SK-N-SH (cell line): Measurements from ENCODE around the gene CEACAM16. TPM values are rescaled to one million over a fixed set of nuclear protein-coding genes. Genes with fewer than 3 reads are reported as not detected.

Experiments
- CTCF ChIA-PET: fragments of 300-600, 350-600 bp; formaldehyde crosslinking; extraction: SDS; loops from one replicate; lab custom pipeline; 2021; lab: Yijun Ruan, JAX
- POLR2A ChIA-PET: fragments of 350-600 bp; sonication (Branson Sonifier 250); formaldehyde crosslinking; extraction: SDS; loops from one replicate; lab custom pipeline; 2020; ENCODE audit warnings: antibody characterized with exemption, inconsistent platforms; lab: Yijun Ruan, JAX
- DNase-seq: peaks from one replicate; pipeline ENCODE4 v3.0.0; 2012
- H2AFZ ChIP-seq: fragments of 200-600 bp; sonication (generic); 2 replicates; pipeline ENCODE4 v1.8.1; 2016; ENCODE audit warnings: antibody characterized with exemption, mild to moderate bottlenecking, low read depth
- H3F3A ChIP-seq: fragments of 200-600 bp; sonication (generic); replicated peaks from 2 replicates; pipeline ENCODE3; 2016; ENCODE audit warnings: antibody characterized with exemption, mild to moderate bottlenecking; ENCODE audit not compliant: insufficient read depth
- H3K27ac ChIP-seq, 2 experiments: fragments of 200-500 bp in 1 of 2; fragments of 200-600 bp in 1 of 2; sonication (Bioruptor generic) in 1 of 2; sonication (generic), shearing (Covaris generic) in 1 of 2; 2 replicates each; pipeline versions ENCODE4 v1.5.1 to v1.6.1; 2014 to 2016; ENCODE audit warnings: low read depth in 2 of 2, inconsistent platforms in 1 of 2, low read length in 1 of 2, mild to moderate bottlenecking in 1 of 2, mixed read lengths in 1 of 2
- H3K27me3 ChIP-seq: fragments of 200-600 bp; sonication (generic), shearing (Covaris generic); 2 replicates; pipeline ENCODE4 v1.6.1; 2016; ENCODE audit warnings: mixed run types; ENCODE audit not compliant: insufficient read depth
- H3K36me3 ChIP-seq, 2 experiments: fragments of 200-500 bp in 1 of 2; fragments of 200-600 bp in 1 of 2; sonication (Bioruptor generic) in 1 of 2; sonication (generic) in 1 of 2; replicated peaks in 1 of 2; 2 replicates each; pipeline versions ENCODE3 to v1.5.1; 2014 to 2016; ENCODE audit warnings: low read length in 1 of 2, mild to moderate bottlenecking in 1 of 2; ENCODE audit not compliant: insufficient read depth in 2 of 2, control insufficient read depth in 1 of 2
- H3K4me1 ChIP-seq, 2 experiments: fragments of 200-500 bp in 1 of 2; fragments of 200-600 bp in 1 of 2; sonication (Bioruptor generic) in 1 of 2; sonication (generic), shearing (Covaris generic) in 1 of 2; 2 replicates each; pipeline versions ENCODE4 v1.5.1 to v1.6.1; 2014 to 2016; ENCODE audit warnings: low read depth in 1 of 2, low read length in 1 of 2, mixed run types in 1 of 2; ENCODE audit not compliant: insufficient read depth in 2 of 2, control insufficient read depth in 1 of 2
- H3K4me2 ChIP-seq: fragments of 200-600 bp; sonication (generic), shearing (Covaris generic); 2 replicates; pipeline ENCODE4 v1.6.1; 2017; ENCODE audit warnings: mixed run types
- H3K4me3 ChIP-seq, 2 experiments: fragments of 200-500 bp in 1 of 2; fragments of 200-600 bp in 1 of 2; sonication (Bioruptor generic) in 1 of 2; sonication (generic), shearing (Covaris generic) in 1 of 2; 2 replicates each; pipeline versions ENCODE4 v1.5.1 to v1.8.1; 2014 to 2016; ENCODE audit warnings: low read depth in 2 of 2, inconsistent platforms in 1 of 2, low read length in 1 of 2, mild to moderate bottlenecking in 1 of 2, mixed read lengths in 1 of 2, moderate library complexity in 1 of 2
- H3K79me2 ChIP-seq: fragments of 200-600 bp; sonication (generic); 2 replicates; pipeline ENCODE4 v1.8.1; 2017; ENCODE audit warnings: mild to moderate bottlenecking; ENCODE audit not compliant: insufficient read depth
- H3K9ac ChIP-seq: fragments of 200-600 bp; sonication (generic); 2 replicates; pipeline ENCODE4 v1.6.1; 2017; ENCODE audit warnings: mixed run types
- H3K9me2 ChIP-seq: fragments of 200-600 bp; sonication (generic); 2 replicates; pipeline ENCODE4 v1.6.1; 2017; ENCODE audit warnings: mixed run types
- H3K9me3 ChIP-seq: fragments of 200-600 bp; sonication (generic); 2 replicates; pipeline ENCODE4 v1.6.1; 2017; ENCODE audit warnings: mixed run types, mild to moderate bottlenecking, moderate library complexity
- H4K20me1 ChIP-seq: fragments of 200-600 bp; sonication (generic); 2 replicates; pipeline ENCODE4 v1.6.1; 2017; ENCODE audit warnings: mild to moderate bottlenecking, mixed run types; ENCODE audit not compliant: insufficient read depth
- CHD2 ChIP-seq: fragments of 150-350 bp; IDR thresholded peaks from 2 replicates; pipeline ENCODE4 v1.6.1; 2018; ENCODE audit warnings: low read length; ENCODE audit not compliant: partially characterized antibody
- ELF1 ChIP-seq: IDR thresholded peaks from 2 replicates; pipeline ENCODE4 v1.4.0; 2012
- EZH2phosphoT487 ChIP-seq: fragments of 200-600 bp; sonication (generic); IDR thresholded peaks from 2 replicates; pipeline ENCODE4 v1.6.1; 2017; ENCODE audit warnings: low read depth, mixed run types, mild to moderate bottlenecking, antibody characterized with exemption, moderate library complexity, borderline replicate concordance
- FOSL2 ChIP-seq: IDR thresholded peaks from 2 replicates; pipeline ENCODE4 v1.4.0; 2012; ENCODE audit warnings: low read depth, mild to moderate bottlenecking, moderate library complexity, borderline replicate concordance
- FOXM1 ChIP-seq: IDR thresholded peaks from 2 replicates; pipeline ENCODE4 v1.4.0; 2012; ENCODE audit warnings: low read depth, mild to moderate bottlenecking
- GABPA ChIP-seq: IDR thresholded peaks from 2 replicates; pipeline ENCODE4 v1.4.0; 2012; ENCODE audit warnings: low read depth, mild to moderate bottlenecking
- GATA2 ChIP-seq: sonication (generic); formaldehyde crosslinking; IDR thresholded peaks from 2 replicates; pipeline ENCODE4 v1.5.0; 2020; ENCODE audit warnings: mild to moderate bottlenecking, missing genetic modification reagents
- IRF3 ChIP-seq: fragments of 150-350 bp; IDR thresholded peaks from 2 replicates; pipeline ENCODE4 v1.6.1; 2016; ENCODE audit warnings: mild to moderate bottlenecking, low read depth, low read length
- MEF2A ChIP-seq: IDR thresholded peaks from 2 replicates; pipeline ENCODE4 v1.4.0; 2012; ENCODE audit warnings: low read depth, borderline replicate concordance
- MXI1 ChIP-seq: IDR thresholded peaks from 2 replicates; pipeline ENCODE4 v1.6.1; 2012; ENCODE audit warnings: mild to moderate bottlenecking, low read depth, low read length, improper control_type of control experiment
- NRF1 ChIP-seq: IDR thresholded peaks from 2 replicates; pipeline ENCODE4 v1.6.1; 2012; ENCODE audit warnings: low read depth, mild to moderate bottlenecking, low read length
- POLR2AphosphoS5 ChIP-seq: IDR thresholded peaks from 2 replicates; pipeline ENCODE4 v1.6.1; 2012; ENCODE audit warnings: low read depth, low read length
- RAD21 ChIP-seq: IDR thresholded peaks from 2 replicates; pipeline ENCODE4 v1.6.1; 2012; ENCODE audit warnings: mild to moderate bottlenecking, low read length
- RXRA ChIP-seq: IDR thresholded peaks from 2 replicates; pipeline ENCODE4 v1.4.0; 2012; ENCODE audit warnings: low read depth, mild to moderate bottlenecking, borderline replicate concordance
- SIN3A ChIP-seq: IDR thresholded peaks from 2 replicates; pipeline ENCODE4 v1.6.1; 2012; ENCODE audit warnings: low read depth, mild to moderate bottlenecking, low read length, moderate library complexity, borderline replicate concordance
- SMC3 ChIP-seq: IDR thresholded peaks from 2 replicates; pipeline ENCODE4 v1.6.1; 2012; ENCODE audit warnings: low read depth, low read length, improper control_type of control experiment
- TAF1 ChIP-seq: IDR thresholded peaks from 2 replicates; pipeline ENCODE4 v1.6.1; 2012; ENCODE audit warnings: low read depth, mild to moderate bottlenecking, low read length, moderate library complexity, borderline replicate concordance
- TCF12 ChIP-seq: IDR thresholded peaks from 2 replicates; pipeline ENCODE4 v1.4.0; 2012
- TEAD4 ChIP-seq: IDR thresholded peaks from 2 replicates; pipeline ENCODE4 v1.4.0; 2012; ENCODE audit warnings: mild to moderate bottlenecking, borderline replicate concordance; ENCODE audit not compliant: insufficient read depth
- USF1 ChIP-seq: IDR thresholded peaks from 2 replicates; pipeline ENCODE4 v1.4.0; 2012; ENCODE audit warnings: low read depth, borderline replicate concordance
- ZBTB33 ChIP-seq: IDR thresholded peaks from 2 replicates; pipeline ENCODE4 v1.4.0; 2012; ENCODE audit warnings: low read depth, borderline replicate concordance
- WGBS: methylation state at CpG from one replicate; pipeline ENCODE4 v1.1.6; 2017; ENCODE audit warnings: low lambda C conversion rate; 5-methylcytosine and 5-hydroxymethylcytosine counted together
- polyA plus RNA-seq, 3 experiments: library from polyadenylated mRNA; depleted of rRNA; stranded (reverse); fragments of >200 nt; gene quantifications; 2 replicates each; pipeline ENCODE4 v1.2.3, GENCODE V29; 2012
- TF ChIP-seq, protein P1 (sequence below): IDR thresholded peaks from 2 replicates; pipeline ENCODE4 v1.4.0; 2012; ENCODE audit warnings: low read depth
- TF ChIP-seq, protein P2 (sequence below): IDR thresholded peaks from 2 replicates; pipeline ENCODE4; 2012

CEACAM16 gene
- polyA plus RNA-seq, 1 of the 3 experiments (the other 2 are of a cell fraction), result not detected

- peaks cover 20% of the 10 kb centered on the region for H3F3A ChIP-seq
- no peaks in the 10 kb centered on the region for H3K36me3 ChIP-seq
- H3K4me3 ChIP-seq, result no peak overlapping the region
- peak overlapping the region; percentile 3 to 65; a peak in 2 of 4 replicates for H3K27ac ChIP-seq
- no peaks in the 10 kb centered on the region for H3K9me3 ChIP-seq
- H4K20me1 ChIP-seq, result no peaks in the 10 kb centered on the region
- H3K27me3 ChIP-seq, result no peaks in the 10 kb centered on the region
- ChIA-PET POLR2A (no interaction called here), CTCF (interaction anchor here (1.0 to 11.9 kb wide), 5 partner anchors 10 to 43 kb away, joined by 3 to 92 read pairs (median 8); no protein-coding TSS in a partner anchor)
- no peaks in the 10 kb centered on the region for H3K9me2 ChIP-seq
- WGBS, result 69% methylated on average over 5 of the region's 6 CpGs
- peaks cover 3 to 11% of the 10 kb centered on the region in 2 experiments; a peak in 3 of 4 replicates for H3K4me1 ChIP-seq
- no peak overlapping the region for H3K9ac ChIP-seq
- H2AFZ ChIP-seq, result no peak overlapping the region
- H3K4me2 ChIP-seq, result no peak overlapping the region; the same call in 1 of the 2 replicates
- DNase-seq, result no peak
- TF ChIP-seq USF1, result no peak
- H3K79me2 ChIP-seq, result no peaks in the 10 kb centered on the region
Observed at GRCh38 chr19:44741258-44741731, 42.3 kb downstream of the CEACAM16 start.

DNA sequence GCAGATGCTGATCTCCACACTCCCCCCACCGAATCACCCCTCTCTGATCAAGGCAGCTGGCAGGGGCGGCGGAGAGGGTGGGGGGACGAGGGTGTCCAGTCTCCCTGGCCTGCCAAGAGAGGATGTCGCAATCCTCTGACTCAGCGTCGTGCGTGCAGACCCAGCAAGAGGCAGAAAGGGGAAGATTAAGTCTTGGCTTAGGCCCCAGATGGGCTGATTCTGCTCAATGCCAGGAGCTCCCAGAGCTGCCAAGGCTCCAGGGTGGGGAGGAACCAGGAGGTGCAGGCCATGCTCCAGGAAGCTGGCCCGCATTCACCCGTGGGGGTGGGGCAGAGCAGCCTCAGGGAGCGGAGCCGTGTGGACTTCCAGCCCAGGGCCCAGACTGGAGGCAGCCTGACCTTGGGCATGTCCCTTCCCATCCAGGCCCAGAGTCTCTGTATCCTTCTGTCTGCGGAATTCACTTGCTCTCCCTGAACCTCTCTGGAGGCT lies 42.9 kb downstream of the CEACAM16 start:
- H3K27me3 ChIP-seq, result no peaks in the 10 kb centered on the region
- no peak overlapping the region for H3K4me3 ChIP-seq
- WGBS, result 8% methylated on average over 9 of the region's 13 CpGs
- H3K36me3 ChIP-seq, result no peaks in the 10 kb centered on the region
- H3K4me2 ChIP-seq, result peak overlapping the region; percentile 64
- peaks cover 20% of the 10 kb centered on the region for H3F3A ChIP-seq
- POLR2A ChIA-PET, result no interaction called here
- H2AFZ ChIP-seq, result peak overlapping the region; percentile 68; the same call in 1 of the 2 replicates
- H3K27ac ChIP-seq, result peak overlapping the region; percentile 36 to 94
- peak overlapping the region; percentile 48 for H3K9ac ChIP-seq
- no peaks in the 10 kb centered on the region for H4K20me1 ChIP-seq
- CTCF ChIA-PET, result interaction anchor here (0.6 to 11.9 kb wide), 7 partner anchors 10 to 53 kb away, joined by 3 to 92 read pairs (median 8); no protein-coding TSS in a partner anchor
- no peaks in the 10 kb centered on the region for H3K9me3 ChIP-seq
- peak; percentile 65 for DNase-seq
- H3K79me2 ChIP-seq, result no peaks in the 10 kb centered on the region
- no peaks in the 10 kb centered on the region for H3K9me2 ChIP-seq
- peaks cover 4 to 12% of the 10 kb centered on the region in 2 experiments; a peak in 3 of 4 replicates for H3K4me1 ChIP-seq
- peak; percentile 91 for TF ChIP-seq FOSL2
- TF ChIP-seq IRF3, result no peak
- TF ChIP-seq, protein P1, sequence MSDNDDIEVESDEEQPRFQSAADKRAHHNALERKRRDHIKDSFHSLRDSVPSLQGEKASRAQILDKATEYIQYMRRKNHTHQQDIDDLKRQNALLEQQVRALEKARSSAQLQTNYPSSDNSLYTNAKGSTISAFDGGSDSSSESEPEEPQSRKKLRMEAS, result peak; percentile 89; the same call in 1 of the 2 replicates
- TF ChIP-seq SIN3A, result peak; percentile 85; the same call in 1 of the 2 replicates
- no peak for TF ChIP-seq GATA2
- peak; percentile 80 for TF ChIP-seq CHD2
- no peak for TF ChIP-seq NRF1
- TF ChIP-seq MEF2A, result no peak
- peak; percentile 35; the same call in 1 of the 2 replicates for TF ChIP-seq MXI1
- TF ChIP-seq TEAD4, result peak; percentile 77; the same call in 1 of the 2 replicates
- TF ChIP-seq, protein P2, sequence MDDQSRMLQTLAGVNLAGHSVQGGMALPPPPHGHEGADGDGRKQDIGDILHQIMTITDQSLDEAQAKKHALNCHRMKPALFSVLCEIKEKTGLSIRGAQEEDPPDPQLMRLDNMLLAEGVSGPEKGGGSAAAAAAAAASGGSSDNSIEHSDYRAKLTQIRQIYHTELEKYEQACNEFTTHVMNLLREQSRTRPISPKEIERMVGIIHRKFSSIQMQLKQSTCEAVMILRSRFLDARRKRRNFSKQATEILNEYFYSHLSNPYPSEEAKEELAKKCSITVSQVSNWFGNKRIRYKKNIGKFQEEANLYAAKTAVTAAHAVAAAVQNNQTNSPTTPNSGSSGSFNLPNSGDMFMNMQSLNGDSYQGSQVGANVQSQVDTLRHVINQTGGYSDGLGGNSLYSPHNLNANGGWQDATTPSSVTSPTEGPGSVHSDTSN, result peak; percentile 79
- peak; percentile 84; the same call in 1 of the 2 replicates for TF ChIP-seq TAF1
- TF ChIP-seq SMC3, result no peak
- TF ChIP-seq GABPA, result no peak; the same call in 1 of the 2 replicates
- TF ChIP-seq EZH2phosphoT487, result no peak
- no peak for TF ChIP-seq FOXM1
- TF ChIP-seq ELF1, result peak; percentile 82
- no peak for TF ChIP-seq RAD21
- TF ChIP-seq ZBTB33, result no peak
- peak; percentile 61; the same call in 1 of the 2 replicates for TF ChIP-seq POLR2AphosphoS5
- peak; percentile 92 for TF ChIP-seq TCF12
- TF ChIP-seq RXRA, result peak; percentile 92
